ENCODE measurements around the gene SCNN1B.

DNA sequence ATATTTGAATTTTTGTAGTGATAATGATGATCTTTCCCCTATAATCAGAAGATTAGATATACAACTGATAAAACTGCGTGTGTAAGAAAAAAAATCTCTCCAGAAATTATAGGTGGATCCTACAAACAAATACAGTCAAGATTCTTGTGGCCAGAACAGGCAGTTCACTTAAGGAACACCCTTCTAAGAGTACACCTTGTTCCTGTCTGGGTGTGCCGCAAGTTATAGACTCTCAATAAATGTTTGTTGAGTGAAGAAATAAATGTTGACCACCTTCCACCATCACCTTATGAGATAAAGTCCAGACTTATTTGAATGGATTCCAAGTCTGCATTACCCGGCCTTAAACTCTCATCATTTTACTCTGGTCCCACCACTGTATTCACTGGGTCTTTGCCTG, 45.7 kb upstream of the SCNN1B start:
- TF ChIP-seq, protein P1, sequence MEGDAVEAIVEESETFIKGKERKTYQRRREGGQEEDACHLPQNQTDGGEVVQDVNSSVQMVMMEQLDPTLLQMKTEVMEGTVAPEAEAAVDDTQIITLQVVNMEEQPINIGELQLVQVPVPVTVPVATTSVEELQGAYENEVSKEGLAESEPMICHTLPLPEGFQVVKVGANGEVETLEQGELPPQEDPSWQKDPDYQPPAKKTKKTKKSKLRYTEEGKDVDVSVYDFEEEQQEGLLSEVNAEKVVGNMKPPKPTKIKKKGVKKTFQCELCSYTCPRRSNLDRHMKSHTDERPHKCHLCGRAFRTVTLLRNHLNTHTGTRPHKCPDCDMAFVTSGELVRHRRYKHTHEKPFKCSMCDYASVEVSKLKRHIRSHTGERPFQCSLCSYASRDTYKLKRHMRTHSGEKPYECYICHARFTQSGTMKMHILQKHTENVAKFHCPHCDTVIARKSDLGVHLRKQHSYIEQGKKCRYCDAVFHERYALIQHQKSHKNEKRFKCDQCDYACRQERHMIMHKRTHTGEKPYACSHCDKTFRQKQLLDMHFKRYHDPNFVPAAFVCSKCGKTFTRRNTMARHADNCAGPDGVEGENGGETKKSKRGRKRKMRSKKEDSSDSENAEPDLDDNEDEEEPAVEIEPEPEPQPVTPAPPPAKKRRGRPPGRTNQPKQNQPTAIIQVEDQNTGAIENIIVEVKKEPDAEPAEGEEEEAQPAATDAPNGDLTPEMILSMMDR (conservative IDR thresholded peaks at IDR 0.05; ENCODE audit: low read depth, low read length): no peak
- no peak for TF ChIP-seq EZH2 (IDR thresholded peaks at IDR 0.05; ENCODE audit: borderline replicate concordance, low read depth, low read length, poor library complexity, severe bottlenecking)
